ENCODE results near the gene FLAD1.
A peak's percentile ranks its signal among the peaks of the same experiment; 100 is the strongest.
"Not testable (repeated sequence)": the region's sequence is repeated elsewhere in the genome, so short reads cannot be mapped to it uniquely, and the experiment has no call there.

Gene FLAD1

DNA sequence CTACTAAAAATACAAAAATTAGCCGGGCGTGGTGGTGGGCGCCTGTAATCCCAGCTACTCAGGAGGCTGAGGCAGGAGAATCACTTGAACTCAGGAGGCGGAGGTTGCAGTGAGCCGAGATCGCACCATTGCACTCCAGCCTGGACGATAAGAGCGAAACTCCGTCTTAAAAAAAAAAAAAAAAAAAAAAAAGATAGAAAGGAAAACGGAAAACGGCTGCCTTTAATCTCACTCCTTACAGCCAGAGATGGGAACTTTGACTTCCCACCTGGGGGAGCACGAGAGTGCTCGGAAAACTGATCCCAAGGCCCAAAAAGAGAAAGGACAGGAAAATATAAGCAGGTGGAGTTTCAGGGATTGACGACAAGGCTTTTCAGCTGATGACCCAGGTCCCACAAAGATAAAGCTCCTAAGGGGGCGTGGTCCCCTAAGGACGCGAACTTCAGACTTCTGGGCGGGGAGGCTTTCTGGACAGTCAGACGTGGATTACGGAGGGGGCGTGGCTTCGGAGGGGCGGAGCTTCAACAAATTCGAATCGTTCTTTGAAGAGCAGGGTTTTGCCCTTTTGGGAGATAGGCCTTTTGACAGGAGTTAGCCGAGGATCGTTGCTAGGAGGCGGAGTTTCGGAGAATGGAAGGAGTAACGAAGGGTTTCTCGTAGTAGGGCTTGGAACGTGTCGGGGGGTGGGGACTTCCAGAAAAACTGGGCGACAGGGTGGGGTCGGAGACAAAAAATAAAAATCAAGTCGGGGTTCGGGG is 9.6 kb upstream of the FLAD1 start:
- TF ChIP-seq, protein P1, sequence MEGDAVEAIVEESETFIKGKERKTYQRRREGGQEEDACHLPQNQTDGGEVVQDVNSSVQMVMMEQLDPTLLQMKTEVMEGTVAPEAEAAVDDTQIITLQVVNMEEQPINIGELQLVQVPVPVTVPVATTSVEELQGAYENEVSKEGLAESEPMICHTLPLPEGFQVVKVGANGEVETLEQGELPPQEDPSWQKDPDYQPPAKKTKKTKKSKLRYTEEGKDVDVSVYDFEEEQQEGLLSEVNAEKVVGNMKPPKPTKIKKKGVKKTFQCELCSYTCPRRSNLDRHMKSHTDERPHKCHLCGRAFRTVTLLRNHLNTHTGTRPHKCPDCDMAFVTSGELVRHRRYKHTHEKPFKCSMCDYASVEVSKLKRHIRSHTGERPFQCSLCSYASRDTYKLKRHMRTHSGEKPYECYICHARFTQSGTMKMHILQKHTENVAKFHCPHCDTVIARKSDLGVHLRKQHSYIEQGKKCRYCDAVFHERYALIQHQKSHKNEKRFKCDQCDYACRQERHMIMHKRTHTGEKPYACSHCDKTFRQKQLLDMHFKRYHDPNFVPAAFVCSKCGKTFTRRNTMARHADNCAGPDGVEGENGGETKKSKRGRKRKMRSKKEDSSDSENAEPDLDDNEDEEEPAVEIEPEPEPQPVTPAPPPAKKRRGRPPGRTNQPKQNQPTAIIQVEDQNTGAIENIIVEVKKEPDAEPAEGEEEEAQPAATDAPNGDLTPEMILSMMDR (IDR thresholded peaks at IDR 0.05; ENCODE audit: control extremely low read depth, extremely low read depth, low read depth, missing control alignments): no peak
- POLR2A ChIA-PET: interaction anchor here (0.7 to 2.4 kb wide), 9 partner anchors 10 to 1339 kb away, joined by 3 to 11 read pairs (median 7); partner anchors contain the start of genes CHTOP, FLAD1, KCNN3 and PBXIP1
- peak; percentile 88 for DNase-seq (ENCODE audit: extremely low spot score)
- CTCF ChIA-PET: interaction anchor here (0.7 to 5.3 kb wide), 13 partner anchors 9 to 112 kb away, joined by 3 to 51 read pairs (median 4); partner anchors contain the start of genes ADAM15 and PYGO2

- CTCF ChIA-PET: interaction anchor here (0.7 to 5.3 kb wide), 14 partner anchors 9 to 111 kb away, joined by 3 to 51 read pairs (median 4); partner anchors contain the start of genes ADAM15 and PYGO2
- POLR2A ChIA-PET: interaction anchor here (0.7 to 2.4 kb wide), 6 partner anchors 10 to 118 kb away, joined by 3 to 11 read pairs (median 8); partner anchors contain the start of genes FLAD1 and PBXIP1
- peak; percentile 93 for DNase-seq (ENCODE audit: extremely low spot score)
- TF ChIP-seq, protein P1 (IDR thresholded peaks at IDR 0.05; ENCODE audit: control extremely low read depth, extremely low read depth, low read depth, missing control alignments): no peak
These were observed 8.9 kb upstream of the FLAD1 start, which contains the start of gene CKS1B for GRCh38 chr1:154974102-154974807. Gene CKS1B, plus strand, starts transcription at chr1:154974681. Its CDS starts 65 bp downstream, at chr1:154974746.

- CTCF ChIA-PET: interaction anchor here (1.0 to 1.6 kb wide), 4 partner anchors 13 to 55 kb away, joined by 3 to 6 read pairs (median 3); no protein-coding TSS in a partner anchor
- TF ChIP-seq, protein P1 (IDR thresholded peaks at IDR 0.05; ENCODE audit: control extremely low read depth, extremely low read depth, low read depth, missing control alignments): no peak
- POLR2A ChIA-PET: interaction anchor here (0.6 to 2.4 kb wide), 3 partner anchors 9 to 177 kb away, joined by 3 to 8 read pairs (median 6); partner anchors contain the start of gene FLAD1
- DNase-seq (ENCODE audit: extremely low spot score): peak; percentile 89
These were observed 8.2 kb upstream of the FLAD1 start for GRCh38 chr1:154974808-154975408.

DNA sequence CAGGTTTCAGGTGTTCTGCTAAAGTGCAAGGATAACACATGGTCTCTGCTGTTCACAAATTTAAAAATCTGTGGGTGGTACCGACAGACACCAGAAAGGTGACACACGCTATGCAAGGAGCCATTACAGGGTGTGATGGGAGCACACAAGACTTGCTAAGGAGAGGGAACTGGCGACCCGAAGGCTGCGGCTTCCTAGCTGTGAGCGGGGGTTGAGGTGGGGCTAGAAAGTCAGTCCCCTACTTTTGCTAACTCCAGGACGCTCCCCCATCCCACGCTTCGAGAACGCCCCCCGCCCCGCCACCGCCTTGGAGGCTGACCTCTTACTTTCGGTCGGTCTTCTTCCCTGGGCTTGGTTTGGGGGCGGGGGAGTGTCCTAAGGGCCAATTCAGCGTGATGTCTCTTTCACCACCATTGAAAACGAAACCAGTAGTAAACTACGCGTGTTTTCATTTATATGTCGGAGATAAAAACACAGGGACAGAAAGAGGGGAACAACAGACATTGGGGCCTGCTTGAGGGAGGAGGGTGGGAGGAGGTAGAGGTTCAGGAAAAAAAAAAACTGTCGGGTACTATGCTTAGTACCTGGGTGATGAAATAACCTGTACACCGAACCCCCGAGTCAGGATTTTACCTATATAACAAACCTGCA is 7.6 kb upstream of the FLAD1 start:
- TF ChIP-seq, protein P1 (IDR thresholded peaks at IDR 0.05; ENCODE audit: control extremely low read depth, extremely low read depth, low read depth, missing control alignments): no peak
- CTCF ChIA-PET: interaction anchor here (1.0 to 1.6 kb wide), 5 partner anchors 13 to 21 kb away, joined by 3 to 4 read pairs (median 4); partner anchors contain the start of gene PYGO2
- POLR2A ChIA-PET: interaction anchor here (0.6 to 2.4 kb wide), 2 partner anchors 35 to 176 kb away, joined by 3 to 6 read pairs; no protein-coding TSS in a partner anchor
- peak; percentile 57 for DNase-seq (ENCODE audit: extremely low spot score)

DNA sequence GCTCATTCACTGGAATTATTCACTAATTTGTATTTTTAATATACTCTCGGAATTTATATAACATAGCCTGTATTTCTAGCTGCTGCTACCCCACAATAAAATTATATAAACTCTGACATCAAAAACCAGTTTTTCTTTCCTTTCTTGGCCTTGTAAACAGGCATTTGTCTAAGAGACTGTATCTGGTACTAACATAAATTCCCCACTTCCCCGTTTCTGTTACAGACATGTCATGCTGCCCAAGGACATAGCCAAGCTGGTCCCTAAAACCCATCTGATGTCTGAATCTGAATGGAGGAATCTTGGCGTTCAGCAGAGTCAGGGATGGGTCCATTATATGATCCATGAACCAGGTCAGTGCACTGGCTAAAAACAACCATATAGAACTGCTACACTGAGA is 5.4 kb upstream of the FLAD1 start:
- CTCF ChIA-PET: interaction anchor here (1.2 kb wide), 1 partner anchor 21 kb away, joined by 5 read pairs; no protein-coding TSS in a partner anchor
- POLR2A ChIA-PET; DNase-seq (ENCODE audit: extremely low spot score): not testable (repeated sequence)

GRCh38 chr1:154978360-154978759 is 4.8 kb upstream of the FLAD1 start:
- ChIA-PET POLR2A (no interaction called here), CTCF (interaction anchor here (1.0 to 1.8 kb wide), 3 partner anchors 17 to 418 kb away, joined by 4 to 5 read pairs (median 5); no protein-coding TSS in a partner anchor)
- TF ChIP-seq, protein P1 (IDR thresholded peaks at IDR 0.05; ENCODE audit: control extremely low read depth, extremely low read depth, low read depth, missing control alignments): no peak
- DNase-seq (ENCODE audit: extremely low spot score): no peak
